ENCODE data around the gene CDC42EP1. TPM values are rescaled to one million over a fixed set of nuclear protein-coding genes. Genes with fewer than 3 reads are reported as not detected.

Gene CDC42EP1
- total RNA-seq, 1 experiment from 2014 or later = 43.9 TPM

- no peak overlapping the region for H2AFZ ChIP-seq (ENCODE audit: low read length)
- no peaks in the 10 kb centered on the region for H3K36me3 ChIP-seq (ENCODE audit: low read depth, low read length)
- no peak overlapping the region for H3K27ac ChIP-seq (ENCODE audit: low read length)
- no peak overlapping the region for H3K4me2 ChIP-seq (ENCODE audit: low read length)
- TF ChIP-seq EZH2 (IDR thresholded peaks at IDR 0.05; ENCODE audit: low read length, unreplicated experiment) (no peak), CTCF (conservative IDR thresholded peaks at IDR 0.05; ENCODE audit: low read depth, low read length) (no peak), EZH2phosphoT487 (IDR thresholded peaks at IDR 0.05; ENCODE audit: borderline replicate concordance, low read length) (no peak)
- no peaks in the 10 kb centered on the region for H3F3A ChIP-seq (ENCODE audit: low read length, unreplicated experiment)
- CTCF ChIA-PET = no interaction called here
- no peak overlapping the region for H3K4me3 ChIP-seq (ENCODE audit: low read length)
- DNase-seq (peak; percentile 56), ATAC-seq (no peak)
- POLR2A ChIA-PET (ENCODE audit: unreplicated experiment) = no interaction called here
- H3K9ac ChIP-seq (ENCODE audit: low read length) = no peak overlapping the region
- no peaks in the 10 kb centered on the region for H3K9me2 ChIP-seq (replicated peaks; ENCODE audit: low read length)
- H4K20me1 ChIP-seq (ENCODE audit: low read length) = no peaks in the 10 kb centered on the region
- no peaks in the 10 kb centered on the region for H3K79me2 ChIP-seq (ENCODE audit: low read length)
- intact Hi-C loops (cut with micrococcal nuclease) = no loop called here
- H3K27me3 ChIP-seq (ENCODE audit: low read length) = no peaks in the 10 kb centered on the region
- no TSS peak for BruUV-seq (replicated peaks)
- H3K9me3 ChIP-seq (ENCODE audit: low read length) = no peaks in the 10 kb centered on the region
- H3K4me1 ChIP-seq (ENCODE audit: insufficient read depth, low read length) = peaks cover 41% of the 10 kb centered on the region
Observed at GRCh38 chr22:37529652-37530345, 30.5 kb upstream of the CDC42EP1 start.

GRCh38 chr22:37533995-37534394, 26.3 kb upstream of the CDC42EP1 start:
- no peak overlapping the region for H2AFZ ChIP-seq (ENCODE audit: low read length)
- DNase-seq = peak; percentile 74
- intact Hi-C loops (cut with micrococcal nuclease) = no loop called here
- BruUV-seq (replicated peaks) = no TSS peak
- H3F3A ChIP-seq (ENCODE audit: low read length, unreplicated experiment) = no peaks in the 10 kb centered on the region
- ChIA-PET CTCF (interaction anchor here (0.6 to 1.4 kb wide), 4 partner anchors 12 to 110 kb away, joined by 3 to 4 read pairs (median 4); no protein-coding TSS in a partner anchor), POLR2A (ENCODE audit: unreplicated experiment) (no interaction called here)
- H3K9me3 ChIP-seq (ENCODE audit: low read length) = no peaks in the 10 kb centered on the region
- H3K27ac ChIP-seq (ENCODE audit: low read length) = peak overlapping the region; percentile 53
- peak overlapping the region; percentile 50 for H3K4me2 ChIP-seq (ENCODE audit: low read length)
- TF ChIP-seq EZH2 (IDR thresholded peaks at IDR 0.05; ENCODE audit: low read length, unreplicated experiment) (no peak), CTCF (conservative IDR thresholded peaks at IDR 0.05; ENCODE audit: low read depth, low read length) (no peak), EZH2phosphoT487 (IDR thresholded peaks at IDR 0.05; ENCODE audit: borderline replicate concordance, low read length) (no peak)
- no peaks in the 10 kb centered on the region; the same call in 1 of the 2 replicates for H3K36me3 ChIP-seq (ENCODE audit: low read depth, low read length)
- peaks cover 24% of the 10 kb centered on the region for H3K4me1 ChIP-seq (ENCODE audit: insufficient read depth, low read length)
- H4K20me1 ChIP-seq (ENCODE audit: low read length) = no peaks in the 10 kb centered on the region
- H3K9me2 ChIP-seq (replicated peaks; ENCODE audit: low read length) = no peaks in the 10 kb centered on the region
- no peaks in the 10 kb centered on the region for H3K27me3 ChIP-seq (ENCODE audit: low read length)
- ATAC-seq = peak; percentile 73
- H3K4me3 ChIP-seq (ENCODE audit: low read length) = peak overlapping the region; percentile 23; the same call in 1 of the 2 replicates
- no peak overlapping the region for H3K9ac ChIP-seq (ENCODE audit: low read length)
- no peaks in the 10 kb centered on the region for H3K79me2 ChIP-seq (ENCODE audit: low read length)

- POLR2A ChIA-PET (ENCODE audit: unreplicated experiment) = no interaction called here
Observed at GRCh38 chr22:37534445-37534844, 25.8 kb upstream of the CDC42EP1 start.

More at GRCh38 chr22:37534445-37534844, 25.8 kb upstream of the CDC42EP1 start:
- no TSS peak for BruUV-seq (replicated peaks)
- no peaks in the 10 kb centered on the region for H3K79me2 ChIP-seq (ENCODE audit: low read length)
- DNase-seq = no peak
- H3K4me1 ChIP-seq (ENCODE audit: insufficient read depth, low read length) = peaks cover 24% of the 10 kb centered on the region
- no peak overlapping the region for H2AFZ ChIP-seq (ENCODE audit: low read length)
- H3K9me2 ChIP-seq (replicated peaks; ENCODE audit: low read length) = no peaks in the 10 kb centered on the region
- no peak for TF ChIP-seq CTCF (conservative IDR thresholded peaks at IDR 0.05; ENCODE audit: low read depth, low read length)
- H3K27ac ChIP-seq (ENCODE audit: low read length) = peak overlapping the region; percentile 53
- no peaks in the 10 kb centered on the region for H4K20me1 ChIP-seq (ENCODE audit: low read length)
- peak overlapping the region; percentile 23; the same call in 1 of the 2 replicates for H3K4me3 ChIP-seq (ENCODE audit: low read length)
- H3K9me3 ChIP-seq (ENCODE audit: low read length) = no peaks in the 10 kb centered on the region
- H3K27me3 ChIP-seq (ENCODE audit: low read length) = no peaks in the 10 kb centered on the region
- H3F3A ChIP-seq (ENCODE audit: low read length, unreplicated experiment) = no peaks in the 10 kb centered on the region
- H3K36me3 ChIP-seq (ENCODE audit: low read depth, low read length) = no peaks in the 10 kb centered on the region; the same call in 1 of the 2 replicates
- peak overlapping the region; percentile 50 for H3K4me2 ChIP-seq (ENCODE audit: low read length)
- H3K9ac ChIP-seq (ENCODE audit: low read length) = no peak overlapping the region
- no peak for ATAC-seq
- CTCF ChIA-PET = interaction anchor here (0.6 to 1.4 kb wide), 2 partner anchors 12 to 62 kb away, joined by 3 to 4 read pairs; no protein-coding TSS in a partner anchor
- intact Hi-C loops (cut with micrococcal nuclease) = no loop called here
